ENCODE data around the gene DOK6. TPM values are rescaled to one million over a fixed set of nuclear protein-coding genes. Genes with fewer than 3 reads are reported as not detected.

The DOK6 gene
- polyA plus RNA-seq, 3 donors, result 17.1 to 21.7 (median 19.1) TPM

- DNase-seq (ENCODE audit: extremely low read depth in 1 of 11, low read depth in 9 of 11, low spot score in 4 of 11), result no peak
Observed at GRCh38 chr18:69897397-69898108, 496.9 kb downstream of the DOK6 start.

- no peak for DNase-seq (ENCODE audit: extremely low read depth in 1 of 11, low read depth in 9 of 11, low spot score in 4 of 11)
Observed at GRCh38 chr18:69898241-69898861, 497.7 kb downstream of the DOK6 start.
